OCI-LY3 (cell line): ENCODE measurements around the gene HK2.
A peak's percentile ranks its signal among the peaks of the same experiment; 100 is the strongest.

ENCODE experiments used
- H2AFZ ChIP-seq: fragments of 200-600, 300-600 bp; shearing (Covaris generic); 2 replicates; pipeline ENCODE4 v1.6.0; 2014; ENCODE audit warnings: antibody characterized with exemption, low read depth, low read length
- H3K27ac ChIP-seq: fragments of 200-600, 300-600 bp; sonication (generic); 2 replicates; pipeline ENCODE4 v1.5.1; 2014; ENCODE audit warnings: mild to moderate bottlenecking, low read length, moderate library complexity, mixed read lengths
- H3K27me3 ChIP-seq: fragments of 200-600, 300-600 bp; sonication (generic); 2 replicates; pipeline ENCODE4 v1.6.1; 2014; ENCODE audit warnings: low read depth, low read length, mixed read lengths
- H3K36me3 ChIP-seq: fragments of 200-600, 300-600 bp; sonication (generic); replicated peaks from 2 replicates; pipeline ENCODE3; 2014; ENCODE audit warnings: low read depth, low read length, mixed read lengths
- H3K4me1 ChIP-seq: fragments of 300-600, 200-600 bp; sonication (generic); 2 replicates; pipeline ENCODE4 v1.6.1; 2014; ENCODE audit warnings: low read length, mixed read lengths
- H3K4me2 ChIP-seq: fragments of 200-600, 300-600 bp; sonication (generic); 2 replicates; pipeline ENCODE4 v1.6.1; 2014; ENCODE audit warnings: low read length, mixed read lengths
- H3K4me3 ChIP-seq: fragments of 300-600, 200-600 bp; sonication (generic); 2 replicates; pipeline ENCODE4 v1.5.1; 2014; ENCODE audit warnings: antibody characterized with exemption, mild to moderate bottlenecking, low read length, moderate library complexity
- H3K79me2 ChIP-seq: fragments of 300-600, 200-600 bp; shearing (Covaris generic); 2 replicates; pipeline ENCODE4 v1.6.1; 2014; ENCODE audit warnings: mild to moderate bottlenecking, low read length, mixed read lengths
- H3K9ac ChIP-seq: fragments of 300-600, 200-600 bp; shearing (Covaris generic); 2 replicates; pipeline ENCODE4 v1.6.0; 2014; ENCODE audit warnings: mild to moderate bottlenecking, low read length, moderate library complexity
- H3K9me3 ChIP-seq: fragments of 200-600, 300-600 bp; shearing (Covaris generic); 2 replicates; pipeline ENCODE4 v1.6.1; 2014; ENCODE audit warnings: low read length, mixed read lengths; ENCODE audit not compliant: insufficient read depth
- H4K20me1 ChIP-seq: fragments of 200-600, 300-600 bp; sonication (generic); 2 replicates; pipeline ENCODE4 v1.6.1; 2016; ENCODE audit warnings: low read length, mixed read lengths; ENCODE audit not compliant: insufficient read depth
- EZH2phosphoT487 ChIP-seq: fragments of 200-600 bp; shearing (Covaris generic); IDR thresholded peaks from 2 replicates; pipeline ENCODE4 v1.6.1; 2018; ENCODE audit warnings: antibody characterized with exemption, mixed run types, low read depth
- TF ChIP-seq, protein P1 (sequence below): fragments of 200-600, 300-600 bp; sonication (generic); IDR thresholded peaks from 2 replicates; pipeline ENCODE4 v1.5.1; 2014; ENCODE audit warnings: antibody characterized with exemption, low read length, low read depth

The HK2 gene

GRCh38 chr2:74917702-74918619 lies 84.0 kb downstream of the HK2 start:
- Histone ChIP-seq H2AFZ (no peak overlapping the region), H3K9me3 (no peaks in the 10 kb centered on the region), H3K4me2 (no peak overlapping the region), H3K79me2 (no peaks in the 10 kb centered on the region), H3K27ac (no peak overlapping the region), H4K20me1 (no peaks in the 10 kb centered on the region), H3K36me3 (no peaks in the 10 kb centered on the region), H3K4me1 (no peaks in the 10 kb centered on the region), H3K9ac (no peak overlapping the region), H3K27me3 (no peaks in the 10 kb centered on the region), H3K4me3 (no peak overlapping the region)
- TF ChIP-seq, protein P1, sequence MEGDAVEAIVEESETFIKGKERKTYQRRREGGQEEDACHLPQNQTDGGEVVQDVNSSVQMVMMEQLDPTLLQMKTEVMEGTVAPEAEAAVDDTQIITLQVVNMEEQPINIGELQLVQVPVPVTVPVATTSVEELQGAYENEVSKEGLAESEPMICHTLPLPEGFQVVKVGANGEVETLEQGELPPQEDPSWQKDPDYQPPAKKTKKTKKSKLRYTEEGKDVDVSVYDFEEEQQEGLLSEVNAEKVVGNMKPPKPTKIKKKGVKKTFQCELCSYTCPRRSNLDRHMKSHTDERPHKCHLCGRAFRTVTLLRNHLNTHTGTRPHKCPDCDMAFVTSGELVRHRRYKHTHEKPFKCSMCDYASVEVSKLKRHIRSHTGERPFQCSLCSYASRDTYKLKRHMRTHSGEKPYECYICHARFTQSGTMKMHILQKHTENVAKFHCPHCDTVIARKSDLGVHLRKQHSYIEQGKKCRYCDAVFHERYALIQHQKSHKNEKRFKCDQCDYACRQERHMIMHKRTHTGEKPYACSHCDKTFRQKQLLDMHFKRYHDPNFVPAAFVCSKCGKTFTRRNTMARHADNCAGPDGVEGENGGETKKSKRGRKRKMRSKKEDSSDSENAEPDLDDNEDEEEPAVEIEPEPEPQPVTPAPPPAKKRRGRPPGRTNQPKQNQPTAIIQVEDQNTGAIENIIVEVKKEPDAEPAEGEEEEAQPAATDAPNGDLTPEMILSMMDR, result no peak
- no peak for TF ChIP-seq EZH2phosphoT487

DNA sequence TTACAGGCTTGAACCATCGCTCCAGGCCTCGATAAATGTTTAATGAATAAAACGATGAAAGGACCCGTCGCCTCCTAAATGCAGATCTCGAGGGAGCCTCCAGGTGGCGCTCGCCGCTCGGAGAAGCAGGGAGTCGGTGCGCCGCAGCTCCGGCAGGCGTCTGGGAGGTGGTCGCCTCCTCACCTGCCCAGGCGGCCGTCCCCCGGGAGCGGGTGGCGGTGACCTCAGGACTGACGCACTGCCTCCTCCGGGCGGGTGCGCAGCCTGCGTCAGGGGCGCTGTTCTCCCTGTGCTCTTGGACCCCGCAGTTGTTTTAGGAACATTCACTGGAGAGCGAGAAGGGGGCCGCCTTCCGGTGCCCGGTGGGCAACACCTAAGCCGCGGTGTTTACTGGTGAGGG lies 85.9 kb downstream of the HK2 start:
- Histone ChIP-seq H3K4me3 (peak overlapping the region; percentile 64), H2AFZ (peak overlapping the region; percentile 60; the same call in 1 of the 2 replicates), H3K27me3 (no peaks in the 10 kb centered on the region), H4K20me1 (no peaks in the 10 kb centered on the region), H3K4me2 (peak overlapping the region; percentile 73), H3K36me3 (no peaks in the 10 kb centered on the region), H3K79me2 (no peaks in the 10 kb centered on the region), H3K9me3 (no peaks in the 10 kb centered on the region), H3K9ac (no peak overlapping the region), H3K27ac (no peak overlapping the region), H3K4me1 (no peaks in the 10 kb centered on the region)
- no peak for TF ChIP-seq EZH2phosphoT487
- TF ChIP-seq, protein P1, result peak; percentile 78

- Histone ChIP-seq H3K36me3 (no peaks in the 10 kb centered on the region), H4K20me1 (no peaks in the 10 kb centered on the region), H3K79me2 (no peaks in the 10 kb centered on the region), H2AFZ (no peak overlapping the region), H3K27ac (no peak overlapping the region), H3K9me3 (no peaks in the 10 kb centered on the region), H3K4me2 (no peak overlapping the region), H3K9ac (no peak overlapping the region), H3K27me3 (no peaks in the 10 kb centered on the region), H3K4me1 (no peaks in the 10 kb centered on the region), H3K4me3 (no peak overlapping the region)
- no peak for TF ChIP-seq EZH2phosphoT487
- TF ChIP-seq, protein P1, result no peak
These were observed 87.4 kb downstream of the HK2 start for GRCh38 chr2:74921236-74921736.

DNA sequence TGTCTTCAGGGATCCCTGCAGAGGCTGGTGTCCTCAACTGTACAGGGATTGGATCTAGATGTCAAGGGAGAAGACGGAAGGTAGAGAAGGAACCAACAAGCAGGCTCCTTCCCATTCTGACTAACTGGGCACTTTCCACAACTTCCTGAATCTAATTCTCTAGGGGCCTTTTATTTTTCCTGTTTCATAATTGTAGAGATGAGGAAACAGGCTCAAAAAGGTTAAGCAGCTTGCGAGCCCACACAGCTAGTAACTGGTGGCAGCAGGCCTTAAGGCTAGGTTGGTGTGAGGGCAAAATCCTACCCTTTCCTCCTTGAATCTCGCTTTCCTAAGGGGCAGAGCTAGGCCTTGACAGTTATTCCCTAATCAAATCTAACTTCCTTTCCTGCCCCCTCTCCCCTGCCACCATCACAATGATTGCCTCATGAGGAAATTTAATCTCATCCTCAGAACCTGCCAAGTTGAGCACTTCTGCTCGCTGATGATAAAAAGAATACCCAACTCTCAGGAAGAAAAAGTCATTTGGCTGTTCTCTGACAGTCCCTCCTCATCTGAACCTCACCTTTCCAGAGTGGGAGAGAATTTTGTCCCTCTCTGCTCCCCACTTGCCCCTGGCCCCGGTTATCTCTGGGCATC lies 88.8 kb downstream of the HK2 start:
- H4K20me1 ChIP-seq, result no peaks in the 10 kb centered on the region

More for the DNA sequence above, 88.8 kb downstream of the HK2 start:
- H2AFZ ChIP-seq, result no peak overlapping the region
- H3K4me1 ChIP-seq, result no peaks in the 10 kb centered on the region
- H3K79me2 ChIP-seq, result no peaks in the 10 kb centered on the region
- no peak overlapping the region for H3K27ac ChIP-seq
- H3K27me3 ChIP-seq, result no peaks in the 10 kb centered on the region
- H3K4me2 ChIP-seq, result no peak overlapping the region
- no peak for TF ChIP-seq EZH2phosphoT487
- TF ChIP-seq, protein P1, result no peak
- H3K36me3 ChIP-seq, result no peaks in the 10 kb centered on the region
- no peak overlapping the region for H3K9ac ChIP-seq
- H3K4me3 ChIP-seq, result no peak overlapping the region
- H3K9me3 ChIP-seq, result no peaks in the 10 kb centered on the region
